ENCODE data around the gene DNAAF2. TPM values are rescaled to one million over a fixed set of nuclear protein-coding genes. Genes with fewer than 3 reads are reported as not detected.

Gene DNAAF2, protein sequence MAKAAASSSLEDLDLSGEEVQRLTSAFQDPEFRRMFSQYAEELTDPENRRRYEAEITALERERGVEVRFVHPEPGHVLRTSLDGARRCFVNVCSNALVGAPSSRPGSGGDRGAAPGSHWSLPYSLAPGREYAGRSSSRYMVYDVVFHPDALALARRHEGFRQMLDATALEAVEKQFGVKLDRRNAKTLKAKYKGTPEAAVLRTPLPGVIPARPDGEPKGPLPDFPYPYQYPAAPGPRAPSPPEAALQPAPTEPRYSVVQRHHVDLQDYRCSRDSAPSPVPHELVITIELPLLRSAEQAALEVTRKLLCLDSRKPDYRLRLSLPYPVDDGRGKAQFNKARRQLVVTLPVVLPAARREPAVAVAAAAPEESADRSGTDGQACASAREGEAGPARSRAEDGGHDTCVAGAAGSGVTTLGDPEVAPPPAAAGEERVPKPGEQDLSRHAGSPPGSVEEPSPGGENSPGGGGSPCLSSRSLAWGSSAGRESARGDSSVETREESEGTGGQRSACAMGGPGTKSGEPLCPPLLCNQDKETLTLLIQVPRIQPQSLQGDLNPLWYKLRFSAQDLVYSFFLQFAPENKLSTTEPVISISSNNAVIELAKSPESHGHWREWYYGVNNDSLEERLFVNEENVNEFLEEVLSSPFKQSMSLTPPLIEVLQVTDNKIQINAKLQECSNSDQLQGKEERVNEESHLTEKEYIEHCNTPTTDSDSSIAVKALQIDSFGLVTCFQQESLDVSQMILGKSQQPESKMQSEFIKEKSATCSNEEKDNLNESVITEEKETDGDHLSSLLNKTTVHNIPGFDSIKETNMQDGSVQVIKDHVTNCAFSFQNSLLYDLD
- 9.4 to 12.6 TPM (median 11.8 TPM) in 5 replicates for total RNA-seq (2022; extraction: Qiagen RNA extraction; ENCODE audit: low read depth)

GRCh38 chr14:49634547-49635334, at the start of gene DNAAF2:
DNAAF2 (minus strand) TSS chr14:49635244; CDS start chr14:49635149, 95 bp downstream.

DNA sequence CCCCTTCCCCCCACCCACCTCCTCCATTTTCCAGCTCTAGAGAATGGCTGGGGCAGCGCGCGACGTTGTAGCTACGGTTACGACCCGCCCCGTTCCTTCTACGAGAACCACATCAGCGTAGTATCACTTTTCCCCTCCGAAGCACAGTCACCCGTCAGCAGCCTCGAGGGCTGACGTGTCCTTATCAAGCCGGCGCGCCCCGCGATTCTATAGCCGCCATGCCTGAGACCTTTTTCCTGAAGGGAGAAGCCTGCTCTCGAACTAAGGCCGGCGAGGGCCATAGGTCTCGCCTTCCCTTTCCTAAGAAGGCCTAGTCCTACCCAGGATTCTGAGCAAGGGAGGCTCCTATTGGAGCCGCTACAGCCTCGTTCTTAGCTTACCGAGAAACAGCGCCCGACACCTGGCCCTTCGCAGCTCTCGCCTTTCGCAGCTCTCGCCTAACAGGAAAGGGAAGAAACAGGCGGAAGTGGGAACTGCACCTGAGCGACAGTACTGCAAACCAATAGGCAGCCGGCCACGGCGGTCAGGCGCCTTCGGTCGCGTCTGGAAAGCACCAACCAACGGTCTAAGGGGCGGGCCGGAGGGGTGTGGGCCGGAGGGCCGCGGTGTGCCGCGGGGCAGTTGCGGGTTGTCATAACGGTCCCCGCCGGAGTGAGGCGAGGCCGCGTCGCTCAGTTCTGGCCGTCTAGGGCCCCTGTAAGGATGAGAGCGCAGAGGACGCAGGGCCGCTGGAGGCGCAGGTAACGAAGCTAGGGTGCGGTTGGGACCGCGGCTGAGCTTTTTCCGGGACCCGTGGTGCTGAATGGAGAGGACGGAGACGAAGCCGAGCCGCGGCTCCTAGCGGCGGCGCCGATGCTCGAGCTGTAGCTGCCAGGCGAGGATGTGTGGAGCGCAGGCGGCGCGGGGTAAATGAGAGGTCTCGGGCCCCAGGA, 14.6 kb downstream of the DNAAF2 start, which contains the start of the genes MGAT2 and RPL36AL:
Gene MGAT2 (plus strand): TSS at position 618 of the 932 bp plus-strand sequence. CDS start 470 bp downstream, outside the sequence.
Gene RPL36AL (minus strand): TSS at position 445 of the 932 bp plus-strand sequence. CDS start 1,522 bp downstream, outside the sequence.

GRCh38 chr14:49598485-49599300, 36.4 kb downstream of the DNAAF2 start, which contains the start of gene LRR1:
LRR1 (plus strand) TSS chr14:49598940; CDS start chr14:49599021, 81 bp downstream.

DNA sequence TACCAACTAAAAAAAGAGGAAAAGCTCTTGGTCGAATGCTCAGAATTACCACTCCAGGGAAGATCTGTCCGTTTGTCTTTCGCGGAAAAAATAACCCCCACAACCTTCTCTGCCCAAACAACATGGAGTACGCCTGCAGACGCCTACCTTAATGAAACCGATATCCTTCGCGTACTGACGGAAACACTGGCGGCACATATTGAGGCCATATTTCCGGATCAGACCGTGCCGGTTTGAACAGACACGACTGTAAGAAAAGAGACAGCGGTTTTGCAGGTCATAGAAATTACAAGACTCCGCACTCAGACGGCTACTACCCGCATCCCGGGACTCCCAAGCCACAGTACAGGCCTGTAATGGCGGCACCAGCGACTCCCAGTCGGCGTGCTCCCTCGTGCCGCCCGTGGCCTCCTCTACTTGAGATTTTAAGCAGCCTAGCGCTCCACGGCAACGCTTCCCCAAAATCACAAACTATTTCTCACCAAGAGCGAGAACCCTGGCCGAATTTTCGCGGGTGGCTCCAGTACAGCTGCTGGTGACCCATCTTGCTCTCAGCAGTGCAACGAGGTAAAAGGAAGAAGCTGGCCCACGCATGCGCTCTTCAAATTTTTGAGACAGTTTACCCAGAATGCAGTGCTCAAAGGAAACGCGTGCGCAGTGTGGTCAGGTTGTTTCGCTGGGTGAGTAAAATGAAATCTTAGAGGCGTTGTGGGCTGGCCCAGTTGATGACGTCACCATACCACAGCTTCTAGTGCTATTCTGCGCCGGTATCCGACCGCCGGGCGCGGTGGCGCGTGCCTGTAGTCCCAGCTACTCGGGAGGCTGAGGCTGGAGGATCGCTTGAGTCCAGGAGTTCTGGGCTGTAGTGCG, 49.0 kb downstream of the DNAAF2 start, which contains the start of gene RPS29:
Gene RPS29 (minus strand): TSS at position 578 of the 870 bp plus-strand sequence. CDS start 34 bp downstream, at position 544.

Other genes starting within 250 kb of the DNAAF2 start
- gene RPS29, start 48.9 kb downstream of the DNAAF2 start, total RNA-seq (2022; extraction: Qiagen RNA extraction; ENCODE audit: low read depth), result 3,825 to 4,971 TPM (median 4,174 TPM) in 5 replicates
- gene LRR1, start 36.3 kb downstream of the DNAAF2 start, total RNA-seq (2022; extraction: Qiagen RNA extraction; ENCODE audit: low read depth), result 43.4 to 48.6 TPM (median 44.9 TPM) in 5 replicates
- 408 to 565 TPM (median 419 TPM) in 5 replicates for gene RPL36AL, start 14.6 kb downstream of the DNAAF2 start, total RNA-seq (2022; extraction: Qiagen RNA extraction; ENCODE audit: low read depth)
- gene MGAT2, start 14.4 kb downstream of the DNAAF2 start, total RNA-seq (2022; extraction: Qiagen RNA extraction; ENCODE audit: low read depth), result 40.9 to 52.9 TPM (median 47.3 TPM) in 5 replicates
- 8.8 to 15.4 TPM (median 13.7 TPM) in 5 replicates for gene POLE2, start 53.0 kb upstream of the DNAAF2 start, total RNA-seq (2022; extraction: Qiagen RNA extraction; ENCODE audit: low read depth)
- 0.15 to 0.36 TPM (median 0.26 TPM) in 5 replicates for gene KLHDC1, start 57.9 kb upstream of the DNAAF2 start, total RNA-seq (2022; extraction: Qiagen RNA extraction; ENCODE audit: low read depth)
- gene KLHDC2, start 132.9 kb upstream of the DNAAF2 start, total RNA-seq (2022; extraction: Qiagen RNA extraction; ENCODE audit: low read depth), result 24.1 to 41.7 TPM (median 32.7 TPM) in 5 replicates
- 26.3 to 40.0 TPM (median 33.3 TPM) in 5 replicates for gene NEMF, start 217.5 kb upstream of the DNAAF2 start, total RNA-seq (2022; extraction: Qiagen RNA extraction; ENCODE audit: low read depth)

All from A549 treated with ZK216348 at 1 μM for 4 hours (cell line).